LNCAP (cell line): ENCODE measurements around the gene PDLIM7.

Experiments used
- TF ChIP-seq, protein P1 (sequence below): fragments of 450-650 bp; IDR thresholded peaks from 2 replicates; pipeline ENCODE4 v1.5.1; 2017; ENCODE audit warnings: mild to moderate bottlenecking

PDLIM7 gene

GRCh38 chr5:177455661-177456590 lies 41.5 kb downstream of the PDLIM7 start:
- TF ChIP-seq, protein P1, sequence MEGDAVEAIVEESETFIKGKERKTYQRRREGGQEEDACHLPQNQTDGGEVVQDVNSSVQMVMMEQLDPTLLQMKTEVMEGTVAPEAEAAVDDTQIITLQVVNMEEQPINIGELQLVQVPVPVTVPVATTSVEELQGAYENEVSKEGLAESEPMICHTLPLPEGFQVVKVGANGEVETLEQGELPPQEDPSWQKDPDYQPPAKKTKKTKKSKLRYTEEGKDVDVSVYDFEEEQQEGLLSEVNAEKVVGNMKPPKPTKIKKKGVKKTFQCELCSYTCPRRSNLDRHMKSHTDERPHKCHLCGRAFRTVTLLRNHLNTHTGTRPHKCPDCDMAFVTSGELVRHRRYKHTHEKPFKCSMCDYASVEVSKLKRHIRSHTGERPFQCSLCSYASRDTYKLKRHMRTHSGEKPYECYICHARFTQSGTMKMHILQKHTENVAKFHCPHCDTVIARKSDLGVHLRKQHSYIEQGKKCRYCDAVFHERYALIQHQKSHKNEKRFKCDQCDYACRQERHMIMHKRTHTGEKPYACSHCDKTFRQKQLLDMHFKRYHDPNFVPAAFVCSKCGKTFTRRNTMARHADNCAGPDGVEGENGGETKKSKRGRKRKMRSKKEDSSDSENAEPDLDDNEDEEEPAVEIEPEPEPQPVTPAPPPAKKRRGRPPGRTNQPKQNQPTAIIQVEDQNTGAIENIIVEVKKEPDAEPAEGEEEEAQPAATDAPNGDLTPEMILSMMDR: peak; percentile 88

DNA sequence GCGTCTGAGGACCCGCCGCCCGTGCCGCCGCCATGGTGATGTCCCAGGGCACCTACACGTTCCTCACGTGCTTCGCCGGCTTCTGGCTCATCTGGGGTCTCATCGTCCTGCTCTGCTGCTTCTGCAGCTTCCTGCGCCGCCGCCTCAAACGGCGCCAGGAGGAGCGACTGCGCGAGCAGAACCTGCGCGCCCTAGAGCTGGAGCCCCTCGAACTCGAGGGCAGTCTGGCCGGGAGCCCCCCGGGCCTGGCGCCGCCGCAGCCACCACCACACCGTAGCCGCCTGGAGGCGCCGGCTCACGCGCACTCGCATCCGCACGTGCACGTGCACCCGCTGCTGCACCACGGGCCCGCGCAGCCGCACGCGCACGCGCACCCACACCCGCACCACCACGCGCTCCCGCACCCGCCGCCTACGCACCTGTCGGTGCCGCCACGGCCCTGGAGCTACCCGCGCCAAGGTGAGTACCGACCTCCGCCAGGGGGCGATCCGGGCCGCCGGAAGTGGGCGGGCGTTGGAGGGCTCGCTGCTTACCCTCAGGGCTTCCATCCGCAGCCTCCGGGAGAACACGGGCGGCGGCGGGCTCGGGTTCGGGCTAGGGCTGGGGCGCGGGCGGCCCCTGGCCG lies 42.3 kb downstream of the PDLIM7 start:
- TF ChIP-seq, protein P1: peak; percentile 65

DNA sequence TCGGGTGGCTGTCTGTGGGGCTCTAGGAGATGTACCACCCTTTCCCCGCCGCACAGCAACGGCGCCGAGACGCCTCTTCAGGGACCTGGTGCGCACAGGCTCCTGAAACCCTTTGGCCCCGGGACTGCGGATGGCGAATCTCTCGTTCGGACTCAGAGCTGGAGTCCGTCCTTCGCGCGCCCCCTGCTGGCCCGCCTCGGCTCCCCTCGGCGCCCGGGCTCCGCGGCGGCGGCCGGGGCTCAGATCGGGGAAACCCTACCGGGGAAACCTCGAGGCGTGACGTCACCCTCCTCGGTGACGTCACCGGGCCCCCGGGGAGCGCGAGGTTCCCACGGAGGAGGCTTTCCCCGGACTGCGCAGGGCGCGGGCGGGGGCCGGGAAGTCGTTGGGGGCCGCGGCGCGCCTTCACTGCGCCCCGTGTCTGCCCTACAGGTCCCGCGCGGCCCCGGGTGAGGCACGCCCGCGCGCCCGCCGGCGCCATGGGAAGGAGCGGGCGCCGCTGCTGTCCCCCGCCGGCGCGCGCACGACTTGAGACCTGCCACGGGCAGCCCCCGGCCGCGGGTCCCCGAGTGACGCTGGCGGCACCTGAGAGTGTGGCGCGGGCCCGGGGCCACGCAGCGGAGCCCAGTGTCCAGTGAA lies 42.9 kb downstream of the PDLIM7 start:
- TF ChIP-seq, protein P1: peak; percentile 90

- TF ChIP-seq, protein P1: no peak
Observed at GRCh38 chr5:177453852-177454396, 43.5 kb downstream of the PDLIM7 start.

- TF ChIP-seq, protein P1: no peak
Observed at GRCh38 chr5:177452688-177453638, 44.4 kb downstream of the PDLIM7 start.

DNA sequence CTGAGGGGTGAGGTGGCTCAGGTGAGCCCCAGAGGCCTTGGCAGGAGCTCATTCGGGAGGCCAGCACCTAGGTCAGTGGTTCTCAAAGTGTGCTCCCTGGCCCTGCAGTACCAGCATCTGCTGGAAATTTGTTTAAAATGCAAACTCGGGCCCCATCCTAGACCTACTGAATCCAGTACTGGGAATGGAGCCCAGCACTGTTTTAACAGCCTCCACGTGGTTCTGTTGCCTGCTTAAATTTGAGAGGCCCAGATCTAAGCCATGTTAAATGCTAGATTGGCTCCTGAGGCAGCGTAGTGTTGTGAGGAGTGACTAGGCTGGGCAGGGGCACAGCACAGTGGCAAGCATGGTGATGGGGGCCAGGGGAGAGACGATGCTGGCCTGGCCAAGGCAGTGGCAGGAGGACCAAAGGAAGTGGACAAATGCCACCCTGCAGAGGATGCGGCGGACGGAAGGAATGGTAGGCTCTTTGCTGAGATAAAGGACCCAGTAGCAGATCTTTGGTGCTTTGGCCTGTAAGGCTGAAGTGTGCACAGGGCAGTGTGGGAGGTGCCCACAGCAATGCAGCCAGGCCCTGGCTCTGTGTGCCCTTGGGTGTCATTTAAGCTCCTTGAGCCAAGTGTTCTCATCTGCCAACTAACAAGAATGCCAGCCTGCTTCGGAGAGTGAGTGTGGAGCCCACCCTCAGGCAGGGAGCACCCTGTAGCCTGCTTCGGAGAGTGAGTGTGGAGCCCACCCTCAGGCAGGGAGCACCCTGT lies 46.6 kb downstream of the PDLIM7 start:
- TF ChIP-seq, protein P1: no peak
